Testis (tissue), 2 donors: Measurements from ENCODE around the gene UPP1.

Source experiments
- CTCF ChIP-seq, 3 experiments: fragments of 450-650 bp in 2 of 3; fragments of 200-600 bp in 1 of 3; sonication (generic) in 1 of 3; IDR thresholded peaks; one replicate each; pipeline ENCODE4 v1.5.1; 2016 to 2019; ENCODE audit warnings: antibody characterized with exemption in 3 of 3, mild to moderate bottlenecking in 2 of 3, moderate library complexity in 1 of 3
- POLR2A ChIP-seq: fragments of 450-650 bp; IDR thresholded peaks from one replicate; pipeline ENCODE4 v1.6.1; 2017; ENCODE audit warnings: antibody characterized with exemption, mild to moderate bottlenecking, moderate library complexity

GRCh38 chr7:48099781-48100180 lies 10.7 kb downstream of the UPP1 start:
- no peak for TF ChIP-seq CTCF (IDR thresholded peaks at IDR 0.05)
- TF ChIP-seq POLR2A: no peak
